HG02588 (cell line): ENCODE results near the gene DNAL4.

Source experiments
- ATAC-seq: cut with Tn5 transposase; IDR thresholded peaks from one replicate; pipeline ENCODE4 v1.9.1; 2021; ENCODE audit warnings: mild to moderate bottlenecking, moderate library complexity; ENCODE audit not compliant: unreplicated experiment

The DNAL4 gene

GRCh38 chr22:38788021-38788816 is 5.7 kb downstream of the DNAL4 start:
- no peak for ATAC-seq

- no peak for ATAC-seq
These were observed 7.3 kb downstream of the DNAL4 start for GRCh38 chr22:38786631-38787030.

DNA sequence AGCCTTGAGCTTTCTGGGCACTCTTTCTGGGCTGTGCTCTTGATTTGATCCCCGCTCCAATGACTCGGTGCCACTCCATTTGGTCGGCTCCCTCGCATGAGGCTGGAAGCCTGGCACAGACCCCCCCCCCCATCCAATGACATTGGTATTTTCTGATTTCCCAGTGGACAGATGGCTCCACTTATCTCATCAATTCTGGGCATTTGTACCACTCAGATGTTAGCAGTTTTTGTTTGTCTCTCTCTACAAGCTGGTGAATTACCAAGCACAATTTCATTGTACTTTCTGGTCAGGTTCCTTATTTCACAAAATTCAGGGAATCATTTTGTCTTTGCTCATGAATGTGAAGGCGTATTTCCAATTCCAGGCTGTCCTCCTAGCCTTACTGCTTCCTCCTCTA is 9.1 kb downstream of the DNAL4 start:
- ATAC-seq: no peak

- no peak for ATAC-seq
These were observed 9.9 kb downstream of the DNAL4 start for GRCh38 chr22:38784035-38784434.

- no peak for ATAC-seq
These were observed 10.8 kb downstream of the DNAL4 start for GRCh38 chr22:38783095-38783615.

- ATAC-seq: no peak
These were observed 11.4 kb downstream of the DNAL4 start for GRCh38 chr22:38782402-38783094.

DNA sequence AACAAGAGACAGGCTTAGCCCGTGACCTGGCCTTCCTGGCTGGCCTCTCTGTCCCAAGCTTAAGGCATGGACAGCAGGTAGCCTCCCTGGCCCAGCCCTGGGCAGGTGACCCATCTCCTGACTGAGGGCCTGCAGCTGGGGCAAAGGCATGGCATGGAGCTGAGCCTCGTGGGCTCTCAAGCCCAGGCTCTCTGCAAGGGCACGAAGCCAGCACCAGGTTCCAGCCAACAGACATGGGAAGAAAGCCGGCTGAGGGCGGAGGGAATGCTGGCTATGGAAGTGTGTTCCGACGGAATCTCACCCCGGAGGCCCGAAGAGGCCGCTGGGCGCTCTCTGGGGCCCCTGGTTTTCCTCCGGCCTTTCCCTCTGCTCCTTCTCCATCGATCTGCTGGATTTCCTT is 12.9 kb downstream of the DNAL4 start:
- ATAC-seq: no peak

GRCh38 chr22:38777087-38777671 is 16.8 kb downstream of the DNAL4 start:
- ATAC-seq: no peak

DNA sequence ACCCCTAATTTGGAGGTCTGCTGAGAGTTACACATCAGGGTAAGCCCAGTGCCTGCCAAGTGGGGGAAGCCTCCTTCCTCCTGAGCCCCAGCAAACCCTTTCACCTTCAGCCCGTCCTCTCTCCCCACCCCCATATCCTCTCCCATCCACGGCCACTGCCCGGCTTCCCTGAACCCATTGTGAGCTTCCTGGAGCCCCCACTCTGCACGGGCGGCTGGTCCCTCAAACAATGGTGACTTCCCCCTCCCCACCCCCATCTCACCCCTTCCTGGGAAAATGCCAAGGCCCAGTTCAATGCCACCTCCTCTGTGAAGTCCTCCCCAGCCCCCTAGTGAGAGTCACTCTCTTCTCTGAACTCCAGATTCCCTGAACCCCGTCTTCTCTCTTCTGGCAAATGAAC is 17.9 kb downstream of the DNAL4 start:
- ATAC-seq: no peak

GRCh38 chr22:38775656-38776055 is 18.3 kb downstream of the DNAL4 start:
- no peak for ATAC-seq

GRCh38 chr22:38774496-38775166 is 19.3 kb downstream of the DNAL4 start:
- ATAC-seq: no peak

GRCh38 chr22:38773363-38773946 is 20.5 kb downstream of the DNAL4 start:
- no peak for ATAC-seq

DNA sequence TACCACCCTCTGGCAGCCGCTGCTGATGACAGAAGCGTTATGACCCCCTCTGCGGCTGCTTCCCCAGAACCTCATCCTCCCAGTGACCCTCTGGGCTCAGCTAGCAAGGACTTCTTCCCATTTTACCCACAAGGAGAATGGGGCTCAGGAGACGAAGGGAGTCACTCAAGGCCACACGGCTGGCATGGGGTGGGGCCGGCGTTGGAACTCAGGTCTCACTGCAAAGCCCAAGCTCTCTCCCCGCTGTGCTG is 21.4 kb downstream of the DNAL4 start:
- no peak for ATAC-seq

GRCh38 chr22:38770257-38770949 is 23.5 kb downstream of the DNAL4 start:
- no peak for ATAC-seq

DNA sequence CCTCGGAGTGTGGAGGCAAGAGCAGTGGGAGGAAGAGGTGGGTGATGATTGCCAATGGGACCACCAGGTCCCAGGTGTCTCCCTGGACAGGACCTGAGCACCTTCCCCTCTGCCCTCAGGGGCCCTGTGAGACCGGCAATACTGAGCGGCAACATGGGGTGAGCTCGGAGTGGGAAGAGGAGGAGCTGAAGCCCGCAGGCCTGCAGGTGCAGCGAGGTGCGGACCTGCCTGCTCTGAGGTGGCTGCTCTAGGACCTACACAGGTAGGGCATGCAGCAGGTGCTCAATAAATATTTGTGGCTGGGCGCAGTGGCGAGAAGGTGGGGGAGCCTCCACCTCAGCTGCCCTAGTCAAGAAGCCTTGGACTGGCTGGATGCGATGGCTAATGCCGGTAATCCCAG is 25.9 kb downstream of the DNAL4 start:
- no peak for ATAC-seq

GRCh38 chr22:38767313-38767712 is 26.6 kb downstream of the DNAL4 start:
- ATAC-seq: no peak

DNA sequence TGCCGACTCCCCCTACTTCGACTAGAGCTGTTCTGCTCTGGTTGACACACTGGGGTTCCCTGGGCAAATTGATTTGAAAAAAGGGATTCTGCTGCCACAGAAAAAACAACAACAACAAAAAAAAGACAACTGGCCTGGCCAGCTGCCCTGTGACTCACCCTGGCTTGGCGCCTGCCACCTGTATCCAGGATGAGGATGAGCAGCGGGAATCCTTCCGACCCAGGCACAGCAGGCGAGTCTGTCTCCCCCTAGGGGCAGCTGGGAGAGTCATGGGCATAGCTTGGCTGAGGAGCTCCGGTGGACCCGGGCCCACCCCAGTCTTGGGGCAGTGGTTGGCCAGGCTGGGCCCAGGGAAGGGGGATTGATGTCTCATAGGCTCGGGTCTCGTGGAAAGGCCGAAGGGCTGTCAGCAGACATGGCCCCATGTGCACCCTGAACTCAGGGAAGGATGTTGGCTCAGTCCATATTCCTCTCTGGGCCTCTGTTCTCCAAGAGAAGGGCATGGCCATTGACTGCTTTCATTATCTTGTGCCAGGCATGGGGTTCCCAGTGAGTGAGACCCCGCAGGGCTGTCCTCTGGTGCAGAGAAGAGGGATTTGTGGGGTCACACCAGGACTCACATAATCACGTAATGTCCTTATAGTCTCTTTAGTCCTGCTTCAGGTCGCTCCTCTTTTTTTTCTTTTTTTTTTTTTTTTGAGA is 27.7 kb downstream of the DNAL4 start:
- no peak for ATAC-seq

DNA sequence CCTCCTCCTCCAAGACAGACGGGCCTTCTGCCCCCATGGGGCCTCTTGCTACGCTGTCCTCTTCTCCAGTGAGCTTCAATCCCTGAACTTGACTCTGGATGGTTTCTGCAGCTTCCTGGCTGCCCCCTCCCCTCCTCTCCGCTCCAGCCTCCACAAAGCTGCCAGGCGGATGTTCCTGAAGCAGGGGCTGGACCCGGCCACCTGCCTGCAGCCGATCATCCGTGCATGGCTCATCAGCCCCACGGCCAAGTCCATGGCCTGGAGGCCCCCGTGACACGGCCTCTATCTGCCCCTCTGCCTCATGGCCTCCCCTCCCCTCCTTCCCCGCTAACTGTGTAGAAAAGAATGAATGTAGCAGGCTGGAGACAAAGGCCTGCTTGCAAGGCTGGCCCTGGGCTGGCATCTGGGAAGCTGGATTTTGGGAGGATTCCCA is 31.4 kb downstream of the DNAL4 start:
- ATAC-seq: no peak

GRCh38 chr22:38761202-38762162 is 32.5 kb downstream of the DNAL4 start:
- no peak for ATAC-seq
